ENCODE measurements around the gene HOXB13. TPM values are rescaled to one million over a fixed set of nuclear protein-coding genes. Genes with fewer than 3 reads are reported as not detected.

The HOXB13 gene
- total RNA-seq, 1 donor from 2014 or later, result 0.20 TPM

DNA sequence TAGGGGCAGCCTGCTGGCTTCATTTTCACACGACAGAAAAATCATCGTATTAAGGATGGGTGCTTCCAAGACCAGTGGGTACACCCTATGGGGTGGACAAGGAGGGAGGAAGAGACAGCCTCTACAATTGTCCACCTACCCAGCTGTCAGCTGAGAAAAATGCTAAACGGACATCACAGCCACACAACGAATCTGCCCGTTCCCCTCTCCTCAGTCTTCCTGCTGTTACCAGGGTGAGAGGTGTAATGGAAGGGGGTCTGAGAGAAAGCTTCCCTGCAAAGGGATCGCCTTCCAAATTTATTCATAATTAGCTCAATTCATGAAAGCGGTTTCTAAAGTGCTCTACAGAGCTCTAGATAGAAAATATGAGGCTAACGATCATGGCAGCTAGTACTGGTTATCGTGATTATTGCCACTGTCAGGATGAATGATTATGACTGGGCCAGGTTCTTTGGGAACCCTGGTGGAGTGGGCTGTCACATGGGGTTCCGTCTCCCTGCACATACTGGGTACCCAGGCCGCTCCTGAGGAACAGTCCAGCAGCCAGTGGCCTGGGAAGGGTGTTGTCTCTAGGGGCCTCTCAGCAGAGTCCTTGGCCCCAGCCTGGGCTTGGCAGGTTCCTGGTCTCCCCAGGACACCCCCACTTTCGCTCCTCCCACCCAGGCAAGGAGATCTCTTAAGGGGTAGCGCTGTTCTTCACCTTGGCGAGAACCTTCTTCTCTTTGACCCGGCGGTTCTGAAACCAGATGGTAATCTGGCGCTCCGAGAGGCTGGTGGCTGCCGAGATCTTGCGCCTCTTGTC lies 2.2 kb downstream of the HOXB13 start:
- Mint-ChIP-seq H3K36me3 (ENCODE audit: unreplicated experiment) (peaks cover 3% of the 10 kb centered on the region), H3K4me1 (ENCODE audit: low read depth, unreplicated experiment) (peaks cover 6% of the 10 kb centered on the region), H3K4me3 (ENCODE audit: unreplicated experiment) (no peak overlapping the region), H3K27me3 (ENCODE audit: unreplicated experiment) (peaks cover 50% of the 10 kb centered on the region), H3K9me3 (ENCODE audit: unreplicated experiment) (peaks cover 1% of the 10 kb centered on the region), H3K27ac (ENCODE audit: unreplicated experiment) (no peak overlapping the region)
- no peak for DNase-seq
- TF ChIP-seq, protein P1, sequence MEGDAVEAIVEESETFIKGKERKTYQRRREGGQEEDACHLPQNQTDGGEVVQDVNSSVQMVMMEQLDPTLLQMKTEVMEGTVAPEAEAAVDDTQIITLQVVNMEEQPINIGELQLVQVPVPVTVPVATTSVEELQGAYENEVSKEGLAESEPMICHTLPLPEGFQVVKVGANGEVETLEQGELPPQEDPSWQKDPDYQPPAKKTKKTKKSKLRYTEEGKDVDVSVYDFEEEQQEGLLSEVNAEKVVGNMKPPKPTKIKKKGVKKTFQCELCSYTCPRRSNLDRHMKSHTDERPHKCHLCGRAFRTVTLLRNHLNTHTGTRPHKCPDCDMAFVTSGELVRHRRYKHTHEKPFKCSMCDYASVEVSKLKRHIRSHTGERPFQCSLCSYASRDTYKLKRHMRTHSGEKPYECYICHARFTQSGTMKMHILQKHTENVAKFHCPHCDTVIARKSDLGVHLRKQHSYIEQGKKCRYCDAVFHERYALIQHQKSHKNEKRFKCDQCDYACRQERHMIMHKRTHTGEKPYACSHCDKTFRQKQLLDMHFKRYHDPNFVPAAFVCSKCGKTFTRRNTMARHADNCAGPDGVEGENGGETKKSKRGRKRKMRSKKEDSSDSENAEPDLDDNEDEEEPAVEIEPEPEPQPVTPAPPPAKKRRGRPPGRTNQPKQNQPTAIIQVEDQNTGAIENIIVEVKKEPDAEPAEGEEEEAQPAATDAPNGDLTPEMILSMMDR (IDR thresholded peaks at IDR 0.05; ENCODE audit: partially characterized antibody, unreplicated experiment), result no peak

DNA sequence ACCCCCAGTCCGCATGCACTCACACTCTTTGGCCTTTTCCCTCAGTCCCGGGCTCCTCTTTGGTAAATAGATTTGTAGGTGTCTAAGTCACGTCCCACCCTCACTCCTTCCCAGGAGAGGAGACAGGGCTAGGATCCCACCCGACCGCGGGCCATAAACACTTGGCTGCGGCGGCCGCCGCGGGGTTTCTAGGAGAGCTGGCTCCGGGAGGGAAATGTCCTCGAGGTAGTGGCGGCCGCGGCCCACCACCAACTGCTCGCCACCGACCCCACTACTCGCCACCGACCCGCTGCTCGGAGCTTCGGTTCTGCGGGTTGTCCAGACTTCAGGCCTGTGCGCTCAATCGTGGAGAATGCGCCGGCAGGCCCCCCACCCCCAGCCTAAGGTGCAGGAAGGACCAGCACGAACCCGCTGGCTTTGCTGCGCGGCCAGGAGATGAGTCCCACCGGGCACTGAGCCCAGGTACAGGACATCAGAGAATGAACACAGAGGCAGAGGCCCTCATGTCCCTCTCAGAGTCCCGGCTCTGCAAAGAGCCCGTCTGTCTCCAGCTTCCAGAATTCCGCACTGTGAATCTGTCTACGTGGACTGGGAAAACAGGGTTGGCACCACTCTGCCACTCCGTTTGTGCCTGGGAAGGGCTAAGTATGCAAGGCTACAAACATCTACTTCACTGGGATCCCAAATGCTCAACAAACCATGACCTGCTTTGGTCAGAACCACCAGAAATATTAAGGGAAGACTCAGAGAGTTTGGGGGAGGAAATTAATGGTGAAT lies 3.1 kb downstream of the HOXB13 start:
- Mint-ChIP-seq H3K27me3 (ENCODE audit: unreplicated experiment) (peaks cover 52% of the 10 kb centered on the region), H3K9me3 (ENCODE audit: unreplicated experiment) (peaks cover 1% of the 10 kb centered on the region), H3K4me3 (ENCODE audit: unreplicated experiment) (no peak overlapping the region), H3K4me1 (ENCODE audit: low read depth, unreplicated experiment) (peaks cover 6% of the 10 kb centered on the region), H3K27ac (ENCODE audit: unreplicated experiment) (no peak overlapping the region), H3K36me3 (ENCODE audit: unreplicated experiment) (peaks cover 3% of the 10 kb centered on the region)
- no peak for DNase-seq
- TF ChIP-seq, protein P1 (IDR thresholded peaks at IDR 0.05; ENCODE audit: partially characterized antibody, unreplicated experiment), result no peak

DNA sequence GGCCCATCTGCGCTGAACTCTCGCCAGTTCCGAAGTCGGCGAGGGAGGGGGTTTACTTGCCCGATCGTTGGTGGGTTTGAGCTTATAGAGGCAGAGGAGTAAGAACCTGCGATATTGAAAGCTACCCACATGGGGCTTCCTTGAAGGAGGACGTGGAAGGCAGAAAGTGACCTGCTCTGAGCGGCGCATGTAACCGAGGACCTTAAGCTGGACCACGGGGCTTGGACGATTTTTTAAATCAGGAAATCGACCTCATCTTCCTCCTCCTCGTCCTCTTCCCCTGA lies 3.6 kb downstream of the HOXB13 start:
- Mint-ChIP-seq H3K27ac (ENCODE audit: unreplicated experiment) (no peak overlapping the region), H3K9me3 (ENCODE audit: unreplicated experiment) (peaks cover 1% of the 10 kb centered on the region)

DNA sequence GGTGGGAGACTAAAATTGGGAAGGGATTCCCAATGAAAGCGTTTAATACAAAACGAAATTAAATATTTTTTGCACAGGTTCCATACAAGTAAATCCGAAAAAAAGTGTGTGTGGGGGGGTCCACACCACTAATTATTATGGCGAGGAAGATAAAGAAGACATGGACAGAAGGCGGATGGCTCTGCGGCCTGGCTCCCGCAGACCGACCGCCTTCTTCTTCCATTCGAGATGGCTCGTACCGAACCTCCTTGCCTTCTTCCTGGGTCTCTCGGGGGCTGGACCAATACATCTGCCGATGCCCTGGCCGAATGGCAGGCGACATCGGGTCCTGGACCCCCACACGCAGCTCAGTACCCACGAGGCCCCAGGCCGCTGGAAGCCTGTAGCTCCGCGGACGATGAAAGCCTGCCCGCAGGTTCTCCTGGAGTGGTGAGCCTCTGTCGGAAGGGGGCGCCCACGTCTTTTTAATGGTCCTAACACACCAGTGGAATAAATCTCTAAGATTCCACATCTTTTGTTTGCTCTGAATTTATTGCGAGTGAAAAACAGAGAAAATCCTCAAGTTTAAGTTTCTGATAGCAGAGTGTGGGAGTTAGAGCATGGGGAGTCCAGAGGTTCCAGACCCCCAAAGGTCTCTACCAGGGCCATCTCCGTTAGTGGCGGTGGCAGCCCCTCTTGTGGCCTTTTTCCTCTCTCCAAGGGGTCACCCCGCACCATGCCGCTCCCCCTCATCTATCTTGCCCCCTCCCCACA lies 4.1 kb downstream of the HOXB13 start:
- TF ChIP-seq, protein P1 (IDR thresholded peaks at IDR 0.05; ENCODE audit: partially characterized antibody, unreplicated experiment), result peak; percentile 72
- Mint-ChIP-seq H3K27me3 (ENCODE audit: unreplicated experiment) (peaks cover 52% of the 10 kb centered on the region), H3K4me1 (ENCODE audit: low read depth, unreplicated experiment) (peaks cover 5% of the 10 kb centered on the region), H3K9me3 (ENCODE audit: unreplicated experiment) (peaks cover 1% of the 10 kb centered on the region), H3K27ac (ENCODE audit: unreplicated experiment) (no peak overlapping the region), H3K36me3 (ENCODE audit: unreplicated experiment) (peaks cover 3% of the 10 kb centered on the region), H3K4me3 (ENCODE audit: unreplicated experiment) (peak overlapping the region; percentile 32)
- peak; percentile 92 for DNase-seq

More for the DNA sequence above, 3.6 kb downstream of the HOXB13 start:
- no peak overlapping the region for H3K4me3 Mint-ChIP-seq (ENCODE audit: unreplicated experiment)
- H3K36me3 Mint-ChIP-seq (ENCODE audit: unreplicated experiment), result peaks cover 3% of the 10 kb centered on the region
- DNase-seq, result no peak
- peaks cover 6% of the 10 kb centered on the region for H3K4me1 Mint-ChIP-seq (ENCODE audit: low read depth, unreplicated experiment)
- TF ChIP-seq, protein P1 (IDR thresholded peaks at IDR 0.05; ENCODE audit: partially characterized antibody, unreplicated experiment), result no peak
- H3K27me3 Mint-ChIP-seq (ENCODE audit: unreplicated experiment), result peaks cover 54% of the 10 kb centered on the region
